Prostate gland (tissue), 2 donors: ENCODE data around the gene SECTM1. TPM values are rescaled to one million over a fixed set of nuclear protein-coding genes. Genes with fewer than 3 reads are reported as not detected.

Experiments used
- DNase-seq: peaks from one replicate; pipeline ENCODE4 v3.0.0-alpha.2; 2019; ENCODE audit warnings: low spot score
- H3K27ac ChIP-seq, 2 donors: fragments of 200-600 bp; sonication (generic); 2 replicates each; pipeline ENCODE4 v1.5.1; 2017 to 2019
- H3K27me3 ChIP-seq: fragments of 200-600 bp; sonication (generic); replicated peaks from 2 replicates; pipeline ENCODE4 v1.5.1; 2019; ENCODE audit not compliant: insufficient read depth
- H3K36me3 ChIP-seq, 2 donors: fragments of 200-600 bp; sonication (generic); 1 replicate in 1 of 2; 2 replicates in 1 of 2; pipeline versions ENCODE4 v1.5.1 to v1.8.1; 2017 to 2019
- H3K4me1 ChIP-seq: fragments of 200-600 bp; sonication (generic); replicated peaks from 2 replicates; pipeline ENCODE4 v1.5.1; 2019
- H3K4me3 ChIP-seq, 2 donors: fragments of 200-600 bp; sonication (generic); 2 replicates each; pipeline ENCODE4 v1.5.1; 2017 to 2019
- H3K9me3 ChIP-seq: fragments of 200-600 bp; sonication (generic); 2 replicates; pipeline ENCODE4 v1.5.1; 2017
- POLR2A ChIP-seq: fragments of 450-650 bp; IDR thresholded peaks from one replicate; pipeline ENCODE4 v1.6.1; 2016; ENCODE audit warnings: antibody characterized with exemption, mild to moderate bottlenecking
- POLR2AphosphoS5 ChIP-seq: sonication (generic); formaldehyde crosslinking; IDR thresholded peaks from one replicate; pipeline ENCODE4 v1.6.1; 2017; ENCODE audit warnings: antibody characterized with exemption
- WGBS: methylation state at CpG from one replicate; pipeline ENCODE4 v1.1.5; 2018; 5-methylcytosine and 5-hydroxymethylcytosine counted together
- intact Hi-C: fragments of 100-400 bp; cut with DNase I; formaldehyde crosslinking; loops from one replicate; pipeline ENCODE4 v1.14.2; 2022
- total RNA-seq, 2 donors: library from RNA; depleted of rRNA; stranded (reverse); fragments of >200 nt; gene quantifications; one replicate each; pipeline ENCODE4 v1.1.0, GENCODE V29; 2016
- TF ChIP-seq, protein P1 (sequence below), 4 experiments: fragments of 200-600 bp in 2 of 4; fragments of 450-650 bp in 2 of 4; sonication (generic) in 2 of 4; IDR thresholded peaks; 1 replicate in 3 of 4; 2 replicates in 1 of 4; pipeline ENCODE4 v1.5.1; 2016 to 2019; ENCODE audit warnings: antibody characterized with exemption in 4 of 4, mild to moderate bottlenecking in 2 of 4, moderate library complexity in 2 of 4

SECTM1 gene
- total RNA-seq, 2 donors from 2014 or later, result 9.0 to 12.5 TPM

DNA sequence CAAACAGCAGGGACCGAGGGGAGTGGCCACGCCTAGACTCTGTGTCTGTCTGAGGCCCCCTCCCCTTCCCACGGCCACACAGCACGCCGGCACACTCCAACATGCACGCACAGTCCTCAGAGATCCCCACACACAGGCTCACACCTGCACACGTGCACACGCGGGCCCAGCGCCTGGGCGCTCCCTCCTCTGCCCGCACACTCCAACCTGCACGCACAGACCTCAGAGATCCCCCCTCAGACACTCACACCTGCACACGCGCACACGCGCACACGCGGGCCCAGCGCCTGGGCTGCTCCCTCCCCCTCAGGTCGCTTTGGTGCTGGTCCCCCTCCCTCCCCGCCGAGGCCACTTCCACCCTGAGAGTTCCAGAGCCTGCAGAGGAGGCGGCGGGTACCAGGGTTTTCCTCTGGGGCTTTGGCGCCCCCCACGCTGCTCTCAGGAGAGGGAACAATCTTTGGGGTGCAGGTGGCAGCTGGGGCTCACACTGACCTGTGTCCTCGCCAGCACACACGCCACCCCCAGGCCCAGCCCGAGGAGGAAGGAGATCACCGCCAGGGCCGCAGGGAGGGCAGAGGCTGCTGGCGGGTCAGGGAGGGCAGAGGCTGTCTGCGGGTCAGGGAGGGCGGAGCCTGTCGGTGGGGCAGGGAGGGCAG, 17.7 kb downstream of the SECTM1 start:
- Histone ChIP-seq H3K27me3 (peaks cover 2% of the 10 kb centered on the region), H3K27ac (no peak overlapping the region), H3K4me1 (no peaks in the 10 kb centered on the region), H3K36me3 (no peaks in the 10 kb centered on the region), H3K4me3 (no peak overlapping the region), H3K9me3 (no peaks in the 10 kb centered on the region)
- DNase-seq, result no peak
- 43% methylated on average over 35 of the region's 36 CpGs for WGBS
- TF ChIP-seq POLR2A (no peak), POLR2AphosphoS5 (no peak)
- TF ChIP-seq, protein P1, sequence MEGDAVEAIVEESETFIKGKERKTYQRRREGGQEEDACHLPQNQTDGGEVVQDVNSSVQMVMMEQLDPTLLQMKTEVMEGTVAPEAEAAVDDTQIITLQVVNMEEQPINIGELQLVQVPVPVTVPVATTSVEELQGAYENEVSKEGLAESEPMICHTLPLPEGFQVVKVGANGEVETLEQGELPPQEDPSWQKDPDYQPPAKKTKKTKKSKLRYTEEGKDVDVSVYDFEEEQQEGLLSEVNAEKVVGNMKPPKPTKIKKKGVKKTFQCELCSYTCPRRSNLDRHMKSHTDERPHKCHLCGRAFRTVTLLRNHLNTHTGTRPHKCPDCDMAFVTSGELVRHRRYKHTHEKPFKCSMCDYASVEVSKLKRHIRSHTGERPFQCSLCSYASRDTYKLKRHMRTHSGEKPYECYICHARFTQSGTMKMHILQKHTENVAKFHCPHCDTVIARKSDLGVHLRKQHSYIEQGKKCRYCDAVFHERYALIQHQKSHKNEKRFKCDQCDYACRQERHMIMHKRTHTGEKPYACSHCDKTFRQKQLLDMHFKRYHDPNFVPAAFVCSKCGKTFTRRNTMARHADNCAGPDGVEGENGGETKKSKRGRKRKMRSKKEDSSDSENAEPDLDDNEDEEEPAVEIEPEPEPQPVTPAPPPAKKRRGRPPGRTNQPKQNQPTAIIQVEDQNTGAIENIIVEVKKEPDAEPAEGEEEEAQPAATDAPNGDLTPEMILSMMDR (IDR thresholded peaks at IDR 0.05), result no peak
- intact Hi-C loops, result no loop called here

DNA sequence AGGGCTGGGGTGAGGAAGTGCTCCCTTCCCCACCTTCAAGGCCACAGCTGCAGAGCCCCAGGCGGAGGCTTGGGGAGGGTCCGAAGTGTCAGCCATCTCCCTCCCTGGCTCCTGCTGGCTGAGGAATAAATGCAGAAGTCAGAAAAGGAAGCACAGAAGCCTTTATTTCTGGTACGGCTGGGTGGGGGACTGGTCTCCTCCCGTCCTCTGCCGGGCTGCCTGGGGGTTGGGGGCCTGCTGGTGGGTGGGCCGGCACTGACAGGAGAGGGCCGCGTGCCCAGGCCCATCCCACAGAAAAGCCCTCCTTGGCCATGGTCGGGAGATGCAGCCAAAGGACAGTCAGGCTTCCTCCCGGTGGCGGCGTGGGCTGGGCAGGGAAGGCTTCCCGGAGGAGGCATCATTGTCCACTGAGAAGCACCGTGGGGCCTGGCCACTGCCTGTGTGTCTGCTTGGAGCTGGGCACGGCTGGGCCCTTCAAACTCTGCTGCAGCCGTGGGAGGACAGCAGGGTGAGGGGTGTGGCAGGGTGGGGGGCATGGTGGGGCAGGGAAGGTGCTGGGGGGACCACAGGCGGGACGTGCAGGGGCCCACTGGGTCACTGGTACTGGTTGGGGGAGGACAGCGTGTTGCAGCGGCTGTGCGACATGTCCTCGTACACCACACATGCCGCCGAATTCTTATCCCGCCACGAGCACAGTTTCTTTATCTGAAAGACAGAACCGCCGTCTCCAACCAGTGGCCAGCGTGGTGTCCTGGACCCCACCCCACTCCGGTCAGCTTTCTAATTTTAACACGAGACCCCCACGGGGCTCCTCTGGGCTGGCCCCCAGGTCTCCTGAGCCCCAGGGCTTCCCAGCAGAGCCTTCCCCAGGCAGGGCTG, 18.6 kb downstream of the SECTM1 start:
- no peak overlapping the region for H3K27ac ChIP-seq
- TF ChIP-seq POLR2AphosphoS5 (no peak), POLR2A (no peak)
- TF ChIP-seq, protein P1 (IDR thresholded peaks at IDR 0.05), result no peak
- intact Hi-C loops, result no loop called here
- peaks cover 2% of the 10 kb centered on the region for H3K27me3 ChIP-seq
- no peak for DNase-seq
- no peaks in the 10 kb centered on the region for H3K9me3 ChIP-seq
- WGBS, result 54% methylated on average over 32 of the region's 32 CpGs
- no peaks in the 10 kb centered on the region for H3K36me3 ChIP-seq
- no peaks in the 10 kb centered on the region for H3K4me1 ChIP-seq
- H3K4me3 ChIP-seq, result no peak overlapping the region

DNA sequence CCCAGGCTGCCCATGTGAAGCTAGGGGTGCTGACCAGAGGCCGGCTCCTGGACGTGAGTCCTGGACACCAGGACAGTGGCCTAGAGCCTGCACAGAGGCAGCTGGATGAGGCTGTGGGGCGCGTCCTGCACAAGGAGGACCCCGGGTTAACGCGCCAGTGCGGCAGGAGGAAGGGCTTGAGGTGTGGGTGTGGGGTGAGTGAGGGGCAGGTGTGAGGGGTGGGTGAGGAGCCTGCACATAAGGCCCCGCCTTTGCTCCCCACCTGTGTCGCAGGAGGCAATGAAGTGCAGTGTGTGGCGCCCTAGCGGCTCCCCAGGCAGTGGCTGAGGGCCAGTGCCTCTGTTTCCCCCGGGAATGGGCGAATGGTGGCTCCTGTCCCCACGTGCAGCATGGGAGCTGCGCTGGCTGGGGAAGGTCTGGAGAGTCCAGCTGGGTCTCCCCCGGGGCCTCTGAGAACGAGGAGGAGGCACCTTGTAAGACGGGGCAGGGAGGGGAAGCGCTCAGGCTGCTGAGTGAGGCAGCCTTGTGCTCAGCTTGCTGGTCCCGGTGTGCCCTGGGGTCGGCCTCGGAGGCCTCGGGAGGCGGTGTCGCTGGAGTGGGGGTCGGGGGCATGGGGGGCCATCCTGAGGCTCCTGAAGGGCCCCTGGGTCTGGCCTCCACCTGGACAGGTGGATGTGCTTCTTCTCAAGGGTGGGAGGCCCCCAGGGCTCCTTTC, 19.4 kb downstream of the SECTM1 start:
- H3K27me3 ChIP-seq, result peaks cover 2% of the 10 kb centered on the region
- H3K9me3 ChIP-seq, result no peaks in the 10 kb centered on the region
- intact Hi-C loops, result no loop called here
- H3K4me1 ChIP-seq, result no peaks in the 10 kb centered on the region
- 83% methylated on average over 27 of the region's 27 CpGs for WGBS
- DNase-seq, result no peak
- no peak overlapping the region for H3K4me3 ChIP-seq
- no peak for TF ChIP-seq POLR2A
- no peak for TF ChIP-seq POLR2AphosphoS5
- TF ChIP-seq, protein P1 (IDR thresholded peaks at IDR 0.05), result no peak
- no peaks in the 10 kb centered on the region for H3K36me3 ChIP-seq
- H3K27ac ChIP-seq, result no peak overlapping the region

DNA sequence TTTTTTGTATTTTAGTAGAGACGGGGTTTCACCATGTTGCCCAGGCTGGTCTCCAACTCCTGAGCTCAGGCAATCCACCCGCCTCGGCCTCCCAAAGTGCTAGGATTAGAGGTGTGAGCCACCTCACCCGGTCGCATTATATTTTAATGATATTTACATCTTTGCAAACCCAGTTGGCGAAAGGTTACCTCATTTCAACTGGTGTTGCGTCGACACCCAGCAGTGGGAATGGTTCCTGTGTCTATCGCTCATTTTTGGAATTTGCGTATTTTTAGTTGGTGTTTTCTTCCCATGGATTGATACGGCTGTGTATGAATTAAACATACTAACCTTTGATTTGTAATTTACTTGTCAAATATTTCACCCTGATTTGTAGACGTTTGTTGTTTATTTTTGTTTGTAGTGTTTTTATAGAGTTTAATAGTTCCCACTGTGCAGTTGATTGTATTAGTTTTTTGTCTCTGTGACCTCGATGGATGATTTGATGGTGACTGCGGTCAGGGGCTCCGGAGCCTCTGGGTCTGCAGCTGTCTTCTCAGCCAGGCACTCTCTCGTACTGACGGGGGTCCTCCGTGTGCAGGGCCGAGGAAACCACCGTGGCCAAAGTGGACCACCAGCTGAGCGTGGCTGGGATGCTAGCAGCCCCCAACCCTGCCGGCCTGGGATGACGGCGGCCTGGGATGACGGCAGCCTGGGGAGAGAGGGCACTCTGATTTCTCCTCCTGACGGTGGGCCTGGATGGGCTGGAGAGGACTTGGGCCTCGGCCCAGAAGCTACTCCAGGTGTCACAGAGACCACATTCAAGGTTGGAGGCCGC, 20.2 kb downstream of the SECTM1 start:
- no peak for DNase-seq
- WGBS, result 84% methylated on average over 28 of the region's 28 CpGs
- no peak overlapping the region for H3K4me3 ChIP-seq
- H3K9me3 ChIP-seq, result no peaks in the 10 kb centered on the region
- no peaks in the 10 kb centered on the region for H3K4me1 ChIP-seq
- no peak overlapping the region for H3K27ac ChIP-seq
- peaks cover 2% of the 10 kb centered on the region for H3K27me3 ChIP-seq
- H3K36me3 ChIP-seq, result no peaks in the 10 kb centered on the region
- TF ChIP-seq POLR2A, result no peak
- no peak for TF ChIP-seq POLR2AphosphoS5
- TF ChIP-seq, protein P1 (IDR thresholded peaks at IDR 0.05), result no peak
- intact Hi-C loops, result no loop called here
